A549 (cell line): ENCODE results near the gene ZFX. TPM values are rescaled to one million over a fixed set of nuclear protein-coding genes. Genes with fewer than 3 reads are reported as not detected.
A peak's percentile ranks its signal among the peaks of the same experiment; 100 is the strongest.

Source experiments
- ATAC-seq, 2 experiments: fragments of 200-7000 bp in 1 of 2; fragments of >200 bp in 1 of 2; cut with Nextera tagmentation in 1 of 2; cut with Tn5 transposase in 1 of 2; 3 replicates each; pipeline versions ENCODE4 v1.8.0 to v1.9.1; 2018 to 2020; ENCODE audit warnings: mild to moderate bottlenecking in 1 of 2, moderate library complexity in 1 of 2
- CTCF ChIA-PET: fragments of 300-600 bp; sonication (Branson Sonifier 250); formaldehyde crosslinking; extraction: SDS; loops from one replicate; lab custom pipeline; 2021; ENCODE audit warnings: antibody characterized with exemption, inconsistent platforms; lab: Yijun Ruan, JAX
- POLR2A ChIA-PET: fragments of 350-600 bp; formaldehyde crosslinking; extraction: SDS; loops from one replicate; lab custom pipeline; 2021; ENCODE audit warnings: antibody characterized with exemption, inconsistent platforms; lab: Yijun Ruan, JAX
- DNase-seq, 2 experiments: peaks; one replicate each; pipeline versions ENCODE4 v3.0.0 to v3.0.0-alpha.2; 2011 to 2016; ENCODE audit warnings: low read depth in 1 of 2, low spot score in 1 of 2
- FAIRE-seq: peaks from 2 replicates; lab custom pipeline; 2011; peaks lifted over from hg19 to GRCh38; lab: Jason Lieb, UNC
- H3K27ac ChIP-seq, 2 experiments: fragments of >200 bp; sonication (Bioruptor Twin); formaldehyde crosslinking; 3 replicates each; pipeline ENCODE4 v1.5.1; 2016 to 2017
- H3K4me1 ChIP-seq: fragments of >200 bp; sonication (Bioruptor Twin); formaldehyde crosslinking; 3 replicates; pipeline ENCODE4 v1.6.1; 2016
- H3K4me2 ChIP-seq: fragments of >200 bp; sonication (Bioruptor Twin); formaldehyde crosslinking; 3 replicates; pipeline ENCODE4 v1.6.1; 2016
- H3K4me3 ChIP-seq: fragments of >200 bp; sonication (Bioruptor Twin); formaldehyde crosslinking; 3 replicates; pipeline ENCODE4 v1.5.1; 2016
- H3K9me3 ChIP-seq: fragments of >200 bp; sonication (Bioruptor Twin); formaldehyde crosslinking; 3 replicates; pipeline ENCODE4 v1.6.1; 2016
- BHLHE40 ChIP-seq: IDR thresholded peaks from 2 replicates; pipeline ENCODE4 v1.6.1; 2012; ENCODE audit warnings: low read depth, low read length, inconsistent platforms
- CBX2 ChIP-seq: fragments of 200-600 bp; sonication (generic); IDR thresholded peaks from 2 replicates; pipeline ENCODE4 v1.6.1; 2016; ENCODE audit warnings: low read depth, mild to moderate bottlenecking, borderline replicate concordance
- CBX8 ChIP-seq: fragments of 200-600 bp; sonication (generic); IDR thresholded peaks from 2 replicates; pipeline ENCODE4 v1.6.1; 2016
- CHD2 ChIP-seq: fragments of 150-350 bp; IDR thresholded peaks from 2 replicates; pipeline ENCODE4 v1.6.1; 2014; ENCODE audit warnings: low read length; ENCODE audit not compliant: partially characterized antibody
- EHF ChIP-seq: fragments of 250-450 bp; sonication (Bioruptor Pico); IDR thresholded peaks from 2 replicates; pipeline ENCODE4 v1.5.0; 2020; ENCODE audit warnings: mild to moderate bottlenecking
- HEYL ChIP-seq: fragments of 250-450 bp; sonication (Bioruptor Pico); IDR thresholded peaks from 2 replicates; pipeline ENCODE4 v1.8.0; 2021; ENCODE audit warnings: mild to moderate bottlenecking, moderate library complexity
- HOXB13 ChIP-seq: fragments of 250-450 bp; sonication (Bioruptor Pico); IDR thresholded peaks from 2 replicates; pipeline ENCODE4 v1.5.0; 2020; ENCODE audit warnings: low read depth, mild to moderate bottlenecking, moderate library complexity
- HOXB5 ChIP-seq: fragments of 250-450 bp; sonication (Bioruptor Pico); IDR thresholded peaks from 2 replicates; pipeline ENCODE4 v1.5.0; 2020; ENCODE audit warnings: mild to moderate bottlenecking, moderate library complexity
- JUNB ChIP-seq: fragments of >200 bp; sonication (Bioruptor Twin); formaldehyde crosslinking; IDR thresholded peaks from 2 replicates; pipeline ENCODE4 v1.6.1; 2016
- KDM1A ChIP-seq: fragments of 200-600 bp; sonication (generic); IDR thresholded peaks from 2 replicates; pipeline ENCODE4 v1.6.1; 2016; ENCODE audit warnings: low read depth, mild to moderate bottlenecking
- KDM5A ChIP-seq: fragments of 200-600 bp; sonication (generic); IDR thresholded peaks from 2 replicates; pipeline ENCODE4 v1.6.1; 2016; ENCODE audit warnings: antibody characterized with exemption, mild to moderate bottlenecking
- MAFK ChIP-seq: fragments of 450-650 bp; IDR thresholded peaks from 2 replicates; pipeline ENCODE4 v1.6.1; 2014; ENCODE audit not compliant: partially characterized antibody
- MAZ ChIP-seq: fragments of 150-350 bp; IDR thresholded peaks from 2 replicates; pipeline ENCODE4 v1.6.1; 2014; ENCODE audit warnings: antibody characterized with exemption, low read depth, low read length, borderline replicate concordance
- NPAS2 ChIP-seq: fragments of 250-450 bp; sonication (Bioruptor Pico); IDR thresholded peaks from 2 replicates; pipeline ENCODE4 v1.8.0; 2022; ENCODE audit warnings: mild to moderate bottlenecking, moderate library complexity, borderline replicate concordance
- PHF8 ChIP-seq: fragments of 200-600 bp; sonication (generic); IDR thresholded peaks from 2 replicates; pipeline ENCODE4 v1.6.1; 2016; ENCODE audit warnings: low read depth, mild to moderate bottlenecking, antibody characterized with exemption, moderate library complexity, borderline replicate concordance
- POLR2A ChIP-seq: IDR thresholded peaks from 2 replicates; pipeline ENCODE4 v1.6.1; 2012; ENCODE audit warnings: mild to moderate bottlenecking, low read length
- POLR2AphosphoS2 ChIP-seq: conservative IDR thresholded peaks from 2 replicates; pipeline ENCODE4 v1.6.1; 2012; ENCODE audit warnings: low read length, improper control_type of control experiment, inconsistent platforms
- RAD21 ChIP-seq, 2 experiments: fragments of >200 bp in 1 of 2; sonication (Bioruptor Twin) in 1 of 2; formaldehyde crosslinking in 1 of 2; IDR thresholded peaks in 1 of 2; conservative IDR thresholded peaks in 1 of 2; 2 replicates in 1 of 2; 3 replicates in 1 of 2; pipeline ENCODE4 v1.6.1; 2012 to 2018; ENCODE audit warnings: inconsistent platforms in 1 of 2
- RARB ChIP-seq: fragments of 250-450 bp; sonication (Bioruptor Pico); IDR thresholded peaks from 2 replicates; pipeline ENCODE4 v1.8.0; 2021; ENCODE audit warnings: mild to moderate bottlenecking, moderate library complexity
- RNF2 ChIP-seq: fragments of 200-600 bp; sonication (generic); IDR thresholded peaks from 2 replicates; pipeline ENCODE4 v1.6.1; 2016; ENCODE audit warnings: low read depth, mild to moderate bottlenecking, antibody characterized with exemption, moderate library complexity, borderline replicate concordance
- SMC3 ChIP-seq: fragments of >200 bp; sonication (Bioruptor Twin); formaldehyde crosslinking; IDR thresholded peaks from 3 replicates; pipeline ENCODE4 v1.6.1; 2018; ENCODE audit warnings: inconsistent platforms
- ZFP36 ChIP-seq: fragments of 450-650 bp; IDR thresholded peaks from 2 replicates; pipeline ENCODE4 v1.6.1; 2014; ENCODE audit warnings: borderline replicate concordance; ENCODE audit not compliant: partially characterized antibody
- ZNF302 ChIP-seq: fragments of 250-450 bp; sonication (Bioruptor Pico); IDR thresholded peaks from 2 replicates; pipeline ENCODE4 v1.9.0; 2021; ENCODE audit warnings: inconsistent platforms, mild to moderate bottlenecking, moderate library complexity
- ZSCAN20 ChIP-seq: fragments of 250-450 bp; sonication (Bioruptor Pico); IDR thresholded peaks from 2 replicates; pipeline ENCODE4 v1.8.0; 2022; ENCODE audit warnings: mild to moderate bottlenecking, moderate library complexity
- WGBS: methylation state at CpG from one replicate; pipeline ENCODE4 v1.1.6; 2017; ENCODE audit errors: missing lambda C conversion rate; 5-methylcytosine and 5-hydroxymethylcytosine counted together
- polyA plus RNA-seq, 4 experiments: library from polyadenylated mRNA; depleted of rRNA in 3 of 4; stranded (reverse); fragments of >200 nt; fragmentation: RNase III in 1 of 4; extraction: RNeasy Plus Mini Kit Qiagen cat#74134 plus additional on column Dnase treatment in 1 of 4; gene quantifications; 2 replicates in 3 of 4; 3 replicates in 1 of 4; pipeline ENCODE4 v1.2.3, GENCODE V29; 2011 to 2017
- TF ChIP-seq, protein P1 (sequence below): fragments of 450-650 bp; IDR thresholded peaks from 2 replicates; pipeline ENCODE4 v1.6.1; 2014; ENCODE audit warnings: antibody characterized with exemption
- TF ChIP-seq, protein P2 (sequence below): fragments of >200 bp; sonication (Bioruptor Twin); formaldehyde crosslinking; IDR thresholded peaks from 2 replicates; pipeline ENCODE4 v1.6.1; 2016
- TF ChIP-seq, protein P3 (sequence below): IDR thresholded peaks from 2 replicates; pipeline ENCODE4 v1.6.1; 2012; ENCODE audit warnings: low read depth, borderline replicate concordance

Gene ZFX
- polyA plus RNA-seq, 2 of the 4 experiments (the other 2 are of a cell fraction): 18.1 to 30.1 TPM

DNA sequence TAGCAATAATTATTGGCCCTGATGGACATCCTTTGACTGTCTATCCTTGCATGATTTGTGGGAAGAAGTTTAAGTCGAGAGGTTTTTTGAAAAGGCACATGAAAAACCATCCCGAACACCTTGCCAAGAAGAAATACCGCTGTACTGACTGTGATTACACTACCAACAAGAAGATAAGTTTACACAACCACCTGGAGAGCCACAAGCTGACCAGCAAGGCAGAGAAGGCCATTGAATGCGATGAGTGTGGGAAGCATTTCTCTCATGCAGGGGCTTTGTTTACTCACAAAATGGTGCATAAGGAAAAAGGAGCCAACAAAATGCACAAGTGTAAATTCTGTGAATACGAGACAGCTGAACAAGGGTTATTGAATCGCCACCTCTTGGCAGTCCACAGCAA, 60.7 kb downstream of the ZFX start:
- 83% methylated on average over 6 of the region's 6 CpGs for WGBS
- ChIA-PET CTCF (no interaction called here), POLR2A (no interaction called here)
- TF ChIP-seq BHLHE40: no peak
- Histone ChIP-seq H3K27ac (no peak overlapping the region), H3K9me3 (no peaks in the 10 kb centered on the region), H3K4me2 (no peak overlapping the region), H3K4me3 (no peak overlapping the region), H3K4me1 (peaks cover 24% of the 10 kb centered on the region)
- FAIRE-seq: no peak
- no peak for ATAC-seq
- DNase-seq: no peak

DNA sequence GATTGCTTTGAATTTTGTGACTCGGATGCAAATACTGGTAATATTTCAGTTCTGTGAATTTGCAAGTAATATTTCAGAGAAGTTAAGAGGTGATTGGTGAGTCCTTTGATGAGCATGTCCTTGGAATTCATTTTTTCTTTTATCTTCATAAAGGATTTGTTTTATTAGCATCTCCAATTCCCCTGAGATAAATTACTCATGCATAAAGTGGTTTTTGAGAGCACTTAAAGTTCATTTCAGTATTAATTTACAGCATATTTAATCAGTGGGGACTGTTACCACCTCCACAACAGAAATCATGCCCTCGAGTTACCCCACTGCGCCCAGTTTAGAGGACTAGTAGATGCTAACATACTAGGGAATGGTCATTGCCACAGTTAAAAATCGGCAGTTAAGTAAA, 65.0 kb downstream of the ZFX start:
- no peak overlapping the region for H3K4me2 ChIP-seq
- POLR2A ChIA-PET: no interaction called here

DNA sequence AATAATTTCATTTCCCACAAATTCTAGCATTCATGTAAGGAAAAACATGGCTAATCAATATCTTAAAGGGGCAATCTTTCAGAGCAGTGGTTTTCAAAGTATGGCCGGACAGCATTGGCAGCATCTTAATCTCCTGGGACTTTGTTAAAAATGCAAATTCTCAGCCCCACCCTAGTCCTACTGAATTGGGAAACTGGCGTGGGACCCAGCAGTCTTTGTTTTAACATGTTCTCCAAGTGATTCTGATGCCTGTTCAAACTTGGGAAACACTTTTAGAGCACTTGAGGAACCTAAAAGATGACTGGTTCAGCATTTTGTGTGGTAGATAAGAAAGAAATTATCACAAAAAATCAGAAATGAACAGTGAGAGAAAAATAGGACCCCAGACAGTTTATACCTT, 65.7 kb downstream of the ZFX start:
- H3K9me3 ChIP-seq: no peaks in the 10 kb centered on the region
- H3K4me3 ChIP-seq: no peak overlapping the region
- WGBS: 92% methylated on average over 2 of the region's 2 CpGs
- POLR2A ChIA-PET: no interaction called here
- peaks cover 9% of the 10 kb centered on the region; the same call in 2 of the 3 replicates for H3K4me1 ChIP-seq
- CTCF ChIA-PET: interaction anchor here (0.6 kb wide), 1 partner anchor 41 kb away, joined by 3 read pairs; no protein-coding TSS in a partner anchor
- no peak for TF ChIP-seq HOXB13 (CRISPR knock-in tag)
- no peak for TF ChIP-seq KDM1A
- TF ChIP-seq HEYL (CRISPR knock-in tag): no peak
- no peak for TF ChIP-seq SMC3
- TF ChIP-seq CHD2: no peak
- no peak for TF ChIP-seq PHF8
- TF ChIP-seq ZFP36: no peak
- TF ChIP-seq MAZ: no peak
- TF ChIP-seq CBX8: no peak
- TF ChIP-seq RNF2: no peak
- no peak for TF ChIP-seq POLR2A
- TF ChIP-seq BHLHE40: no peak
- no peak for TF ChIP-seq CBX2
- TF ChIP-seq, protein P1, sequence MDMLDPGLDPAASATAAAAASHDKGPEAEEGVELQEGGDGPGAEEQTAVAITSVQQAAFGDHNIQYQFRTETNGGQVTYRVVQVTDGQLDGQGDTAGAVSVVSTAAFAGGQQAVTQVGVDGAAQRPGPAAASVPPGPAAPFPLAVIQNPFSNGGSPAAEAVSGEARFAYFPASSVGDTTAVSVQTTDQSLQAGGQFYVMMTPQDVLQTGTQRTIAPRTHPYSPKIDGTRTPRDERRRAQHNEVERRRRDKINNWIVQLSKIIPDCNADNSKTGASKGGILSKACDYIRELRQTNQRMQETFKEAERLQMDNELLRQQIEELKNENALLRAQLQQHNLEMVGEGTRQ: no peak
- no peak for DNase-seq
- H3K4me2 ChIP-seq: no peak overlapping the region
- no peak overlapping the region for H3K27ac ChIP-seq
- ATAC-seq: no peak
- no peak for FAIRE-seq

More for the DNA sequence above, 65.0 kb downstream of the ZFX start:
- no peak for DNase-seq
- no peak overlapping the region for H3K4me3 ChIP-seq
- no peak for FAIRE-seq
- WGBS: 85% methylated on average over 4 of the region's 4 CpGs
- H3K4me1 ChIP-seq: peaks cover 9% of the 10 kb centered on the region; the same call in 2 of the 3 replicates
- no peaks in the 10 kb centered on the region for H3K9me3 ChIP-seq
- CTCF ChIA-PET: no interaction called here
- H3K27ac ChIP-seq: no peak overlapping the region
- TF ChIP-seq EHF (CRISPR knock-in tag): no peak
- TF ChIP-seq ZNF302 (CRISPR knock-in tag): no peak
- ATAC-seq: no peak

DNA sequence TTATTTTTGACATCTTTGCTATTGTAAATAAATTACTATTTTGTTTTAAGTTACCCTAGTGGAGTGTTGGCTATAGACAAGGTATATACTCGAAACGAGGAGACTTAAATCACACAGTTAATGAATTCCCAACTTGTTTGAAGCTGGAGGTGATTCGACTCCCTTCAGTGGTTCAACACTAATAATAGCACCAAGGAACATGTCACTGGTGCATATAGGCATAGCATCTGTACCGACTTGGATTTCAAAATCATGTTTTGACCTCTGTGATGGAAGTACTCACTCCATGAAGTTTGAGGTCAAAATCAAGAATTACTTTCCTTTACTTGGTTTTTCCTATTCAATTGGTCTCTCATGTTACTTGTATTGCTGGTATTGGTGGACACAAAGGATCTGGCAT, 66.5 kb downstream of the ZFX start:
- no peak overlapping the region for H3K27ac ChIP-seq
- ChIA-PET POLR2A (no interaction called here), CTCF (no interaction called here)
- H3K4me1 ChIP-seq: peaks cover 9% of the 10 kb centered on the region; the same call in 2 of the 3 replicates
- H3K4me3 ChIP-seq: no peak overlapping the region
- no peak for DNase-seq
- WGBS: 92% methylated on average over 4 of the region's 4 CpGs
- no peak overlapping the region for H3K4me2 ChIP-seq
- H3K9me3 ChIP-seq: no peaks in the 10 kb centered on the region
- FAIRE-seq: peak; percentile 51
- TF ChIP-seq ZSCAN20 (CRISPR knock-in tag) (no peak), NPAS2 (CRISPR knock-in tag) (no peak), CBX8 (no peak), RARB (CRISPR knock-in tag) (no peak), HOXB5 (CRISPR knock-in tag) (no peak), POLR2AphosphoS2 (no peak), CHD2 (no peak), KDM5A (no peak), KDM1A (no peak), RAD21 (conservative IDR thresholded peaks at IDR 0.05 in 1 of 2, IDR thresholded peaks at IDR 0.05 in 1 of 2) (no peak), MAFK (no peak), JUNB (no peak), ZFP36 (no peak)
- TF ChIP-seq, protein P2, sequence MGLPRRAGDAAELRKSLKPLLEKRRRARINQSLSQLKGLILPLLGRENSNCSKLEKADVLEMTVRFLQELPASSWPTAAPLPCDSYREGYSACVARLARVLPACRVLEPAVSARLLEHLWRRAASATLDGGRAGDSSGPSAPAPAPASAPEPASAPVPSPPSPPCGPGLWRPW: no peak
- TF ChIP-seq, protein P3, sequence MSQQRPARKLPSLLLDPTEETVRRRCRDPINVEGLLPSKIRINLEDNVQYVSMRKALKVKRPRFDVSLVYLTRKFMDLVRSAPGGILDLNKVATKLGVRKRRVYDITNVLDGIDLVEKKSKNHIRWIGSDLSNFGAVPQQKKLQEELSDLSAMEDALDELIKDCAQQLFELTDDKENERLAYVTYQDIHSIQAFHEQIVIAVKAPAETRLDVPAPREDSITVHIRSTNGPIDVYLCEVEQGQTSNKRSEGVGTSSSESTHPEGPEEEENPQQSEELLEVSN: no peak
- peak in 1 of 2 experiments; percentile 14; a peak in 1 of 6 replicates for ATAC-seq
